GM20431 (cell line): Measurements from ENCODE around the gene ZP4.

Experiments
- in situ Hi-C: fragments of 300-500 bp; cut with MseI, MboI; formaldehyde crosslinking; loops from one replicate; pipeline ENCODE4 v1.15.0; 2020; ENCODE audit warnings: low sequenced_read_pairs; ENCODE audit not compliant: unreplicated experiment

ZP4 gene

DNA sequence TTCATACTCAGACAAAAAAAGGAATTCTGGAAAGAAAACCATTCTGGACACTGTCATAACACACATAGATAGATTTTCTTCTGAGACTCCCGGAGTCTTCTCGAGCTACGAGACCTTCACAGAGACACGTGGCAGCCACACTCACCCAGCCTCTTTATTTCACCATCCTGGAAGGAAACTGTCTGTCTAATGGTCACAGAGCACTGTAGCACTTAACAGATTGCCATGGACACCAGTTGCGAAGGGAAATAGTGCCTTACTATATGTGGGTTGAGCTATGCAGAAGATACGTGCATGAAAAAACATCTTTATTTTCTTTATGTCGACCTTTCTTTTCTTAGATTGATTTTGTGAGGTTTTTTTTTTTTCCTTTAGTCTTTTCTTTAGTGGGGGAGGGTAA, 57.9 kb downstream of the ZP4 start:
- in situ Hi-C loops, result no loop called here
